Thymus (tissue), 11 donors: ENCODE results near the gene LPCAT2. TPM values are rescaled to one million over a fixed set of nuclear protein-coding genes. Genes with fewer than 3 reads are reported as not detected.

Source experiments
- DNase-seq, 9 donors: peaks; one replicate each; pipeline ENCODE4 v3.0.0-alpha.2; 2013; ENCODE audit warnings: low spot score in 9 of 9, low read depth in 6 of 9, missing footprints in 1 of 9
- H3K27ac ChIP-seq, 2 donors: one replicate each; pipeline ENCODE4 v1.5.1; 2013; ENCODE audit warnings: control low read depth in 1 of 2, low read depth in 1 of 2, low read length in 1 of 2, mild to moderate bottlenecking in 1 of 2, moderate library complexity in 1 of 2
- H3K27me3 ChIP-seq, 2 donors: one replicate each; pipeline ENCODE4 v1.5.1; 2013; ENCODE audit warnings: low read length in 1 of 2; ENCODE audit not compliant: control insufficient read depth in 2 of 2, insufficient read depth in 1 of 2
- H3K36me3 ChIP-seq, 2 donors: one replicate each; pipeline ENCODE4 v1.5.1; 2013; ENCODE audit warnings: low read length in 1 of 2, mild to moderate bottlenecking in 1 of 2, moderate library complexity in 1 of 2; ENCODE audit not compliant: control insufficient read depth in 2 of 2, insufficient read depth in 2 of 2
- H3K4me1 ChIP-seq, 2 donors: one replicate each; pipeline ENCODE4 v1.5.1; 2013; ENCODE audit warnings: low read length in 2 of 2; ENCODE audit not compliant: control insufficient read depth in 2 of 2, insufficient read depth in 2 of 2
- H3K4me3 ChIP-seq, 2 donors: one replicate each; pipeline ENCODE4 v1.5.1; 2013; ENCODE audit warnings: low read length in 2 of 2, control low read depth in 1 of 2, mild to moderate bottlenecking in 1 of 2
- H3K9me3 ChIP-seq, 2 donors: one replicate each; pipeline ENCODE4 v1.5.1; 2013; ENCODE audit warnings: low read length in 1 of 2, mild to moderate bottlenecking in 1 of 2; ENCODE audit not compliant: control insufficient read depth in 2 of 2, insufficient read depth in 1 of 2
- WGBS: extraction: QIAGEN DNeasy Blood & Tissue Kit; methylation state at CpG from one replicate; pipeline ENCODE4 v1.1.7; 2013; 5-methylcytosine and 5-hydroxymethylcytosine counted together
- polyA plus RNA-seq: library from polyadenylated mRNA; stranded (reverse); fragments of 200-250 nt; gene quantifications from one replicate; pipeline ENCODE4 v1.2.3, GENCODE V29; 2013
- total RNA-seq: library from RNA; stranded (reverse); fragments of 120-200 nt; gene quantifications from one replicate; pipeline ENCODE4 v1.2.4, GENCODE V29; 2013
- donor health status: healthy.

The LPCAT2 gene
- total and polyA plus RNA-seq, 2 donors = 5.2 to 11.2 TPM

DNA sequence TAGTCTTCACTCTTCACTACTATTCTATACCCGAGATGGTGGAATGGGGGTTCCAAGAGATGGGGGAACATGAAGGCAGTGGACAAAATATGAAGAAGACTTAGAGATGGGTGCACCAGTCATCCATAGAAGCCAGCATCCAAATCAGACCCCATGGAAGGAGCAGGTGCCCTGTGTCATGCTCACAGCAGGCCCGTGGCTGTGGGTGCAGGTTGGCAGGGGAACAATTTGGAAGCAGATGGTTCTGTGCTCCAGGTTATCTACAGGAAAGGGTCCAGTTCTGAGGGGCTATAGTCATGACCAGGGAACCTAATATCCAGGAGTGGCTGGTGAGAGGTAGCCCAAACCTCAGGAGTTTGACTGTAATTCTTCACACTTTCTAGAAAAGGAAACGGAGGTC, 9.6 kb upstream of the LPCAT2 start:
- no peaks in the 10 kb centered on the region for H3K36me3 ChIP-seq
- WGBS = 51% methylated on average over 3 of the region's 3 CpGs

GRCh38 chr16:55499951-55500529, 8.8 kb upstream of the LPCAT2 start:
- peak in 6 of 9 donors; percentile 25 to 75 (median 38) for DNase-seq
- Histone ChIP-seq H3K36me3 (no peaks in the 10 kb centered on the region), H3K4me1 (peaks cover 0 to 19% of the 10 kb centered on the region in 2 donors)

More for the DNA sequence above, 9.6 kb upstream of the LPCAT2 start:
- peaks cover 0 to 19% of the 10 kb centered on the region in 2 donors for H3K4me1 ChIP-seq
- H3K27me3 ChIP-seq = peaks cover 0 to 2% of the 10 kb centered on the region in 2 donors
- no peak overlapping the region for H3K4me3 ChIP-seq
- H3K27ac ChIP-seq = no peak overlapping the region
- H3K9me3 ChIP-seq = no peaks in the 10 kb centered on the region
- DNase-seq = no peak

DNA sequence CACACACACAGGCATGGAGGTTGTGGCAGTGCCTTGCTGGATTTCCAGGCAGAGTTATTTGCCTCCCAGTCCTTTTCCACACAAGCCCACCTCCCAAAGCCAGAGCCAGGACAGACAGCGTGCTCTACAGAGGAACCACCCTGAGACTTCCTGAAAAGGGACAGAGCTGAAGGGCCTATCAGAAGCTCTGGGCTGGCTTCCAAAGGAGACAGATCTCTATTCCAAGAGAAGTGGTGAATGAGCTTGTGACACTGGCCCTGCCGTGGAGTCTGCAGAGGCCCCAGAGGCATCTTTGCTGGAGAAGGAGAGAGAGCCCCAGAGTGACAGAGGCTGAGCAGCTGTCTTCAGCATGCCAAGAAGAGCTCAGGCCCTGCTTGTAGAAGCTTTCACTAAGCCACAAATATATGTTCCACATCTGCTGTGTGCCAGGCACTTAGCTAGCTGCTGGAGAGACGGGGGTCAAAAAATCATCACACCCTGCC, 8.3 kb upstream of the LPCAT2 start:
- Histone ChIP-seq H3K4me1 (peaks cover 0 to 19% of the 10 kb centered on the region in 2 donors), H3K27ac (no peak overlapping the region), H3K4me3 (no peak overlapping the region), H3K27me3 (peaks cover 0 to 2% of the 10 kb centered on the region in 2 donors), H3K9me3 (no peaks in the 10 kb centered on the region), H3K36me3 (no peaks in the 10 kb centered on the region)
- DNase-seq = peak in 1 of 9 donors; percentile 35
- WGBS = 48% methylated on average over 3 of the region's 3 CpGs

More at GRCh38 chr16:55499951-55500529, 8.8 kb upstream of the LPCAT2 start:
- H3K27me3 ChIP-seq = peaks cover 0 to 2% of the 10 kb centered on the region in 2 donors
- H3K4me3 ChIP-seq = no peak overlapping the region
- H3K27ac ChIP-seq = peak overlapping the region; percentile 37 to 48
- no peaks in the 10 kb centered on the region for H3K9me3 ChIP-seq
- 30% methylated on average over 10 of the region's 10 CpGs for WGBS

DNA sequence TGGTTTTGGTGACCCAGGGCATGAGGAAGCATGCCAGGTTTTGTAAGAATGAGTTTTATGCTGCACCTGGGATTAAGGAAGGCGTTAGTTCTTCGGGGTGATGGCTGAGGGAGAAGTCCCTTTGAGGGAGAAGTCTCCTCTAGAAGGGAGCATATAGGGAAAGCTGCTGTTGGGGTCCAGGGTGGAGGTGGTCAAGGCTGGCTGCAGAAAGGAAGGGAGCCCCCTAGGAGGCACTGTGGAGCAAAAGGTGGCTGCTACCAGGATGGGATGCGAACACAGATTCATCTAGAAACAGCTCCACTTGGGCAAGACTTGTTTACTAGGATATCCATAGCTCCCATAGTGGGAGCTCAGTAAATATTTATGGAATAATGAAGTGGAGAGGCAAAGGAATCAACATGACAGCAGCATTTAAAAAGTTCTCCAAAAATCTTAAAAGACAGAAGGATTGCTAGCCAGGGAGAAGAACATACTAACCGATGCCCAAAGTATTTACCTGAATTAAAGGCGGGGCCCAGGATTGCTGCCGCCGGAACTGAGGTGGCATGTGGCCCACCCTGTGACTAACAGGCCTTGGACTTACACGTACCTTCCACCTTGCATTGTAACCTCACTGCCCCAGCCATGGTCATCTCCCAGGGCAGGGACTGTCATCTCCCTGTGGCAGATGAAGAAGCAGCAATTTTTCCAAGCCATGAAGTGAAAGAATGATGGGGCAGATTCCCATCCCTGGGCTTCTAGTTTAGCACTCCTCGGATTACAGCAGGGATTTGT, 7.1 kb upstream of the LPCAT2 start:
- Histone ChIP-seq H3K4me1 (peaks cover 0 to 17% of the 10 kb centered on the region in 2 donors), H3K27ac (no peak overlapping the region), H3K27me3 (peaks cover 0 to 2% of the 10 kb centered on the region in 2 donors), H3K4me3 (no peak overlapping the region), H3K36me3 (no peaks in the 10 kb centered on the region), H3K9me3 (no peaks in the 10 kb centered on the region)
- DNase-seq = no peak
- WGBS = 97% methylated on average over 9 of the region's 9 CpGs

GRCh38 chr16:55502801-55503366, 6.0 kb upstream of the LPCAT2 start:
- no peaks in the 10 kb centered on the region for H3K27me3 ChIP-seq
- H3K9me3 ChIP-seq = no peaks in the 10 kb centered on the region
- H3K36me3 ChIP-seq = no peaks in the 10 kb centered on the region
- no peak for DNase-seq
- H3K4me3 ChIP-seq = no peak overlapping the region
- no peak overlapping the region for H3K27ac ChIP-seq
- 94% methylated on average over 13 of the region's 13 CpGs for WGBS
- peaks cover 0 to 14% of the 10 kb centered on the region in 2 donors for H3K4me1 ChIP-seq

DNA sequence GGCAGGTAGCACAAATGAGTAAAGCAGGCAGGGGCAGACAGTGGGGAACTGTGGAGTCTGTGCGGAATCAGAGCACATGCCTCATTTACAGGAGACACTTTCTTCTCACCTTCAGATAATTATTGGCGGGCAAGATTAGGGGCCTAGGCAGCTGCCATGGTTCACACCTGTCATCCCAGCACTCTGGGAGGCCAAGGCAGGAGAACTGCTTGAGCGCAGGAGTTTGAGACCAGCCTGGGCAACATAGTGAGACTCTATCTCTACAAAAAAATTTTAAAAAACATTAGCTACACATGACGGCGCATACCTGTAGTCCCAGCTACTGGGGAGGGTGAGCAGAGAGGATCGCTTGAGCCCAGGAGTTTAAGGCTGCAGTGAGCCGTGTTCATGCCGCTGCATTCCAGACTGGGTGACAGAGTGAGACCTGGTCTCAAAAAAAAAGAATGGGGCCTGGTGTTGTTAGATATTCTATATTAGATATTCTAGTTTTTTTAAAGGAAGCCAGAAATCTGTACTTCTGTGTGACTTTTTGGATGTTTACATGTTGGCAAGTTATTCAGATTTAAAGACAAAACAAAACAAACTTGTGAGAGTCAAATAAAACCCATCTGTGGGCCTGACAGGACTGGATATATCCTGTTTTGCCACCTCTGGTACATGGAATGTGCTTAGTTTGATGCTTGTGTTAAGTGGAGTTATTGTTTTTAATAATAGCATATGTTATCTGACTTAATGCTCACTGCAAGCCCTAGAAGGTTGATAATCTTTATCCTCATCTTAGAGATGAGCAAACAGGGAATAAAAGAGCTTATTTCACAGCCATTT, 4.9 kb upstream of the LPCAT2 start:
- H3K27ac ChIP-seq = no peak overlapping the region
- H3K36me3 ChIP-seq = no peaks in the 10 kb centered on the region
- no peak overlapping the region for H3K4me3 ChIP-seq
- H3K9me3 ChIP-seq = no peaks in the 10 kb centered on the region
- 97% methylated on average over 8 of the region's 8 CpGs for WGBS
- H3K27me3 ChIP-seq = peaks cover under 1 to 3% of the 10 kb centered on the region in 2 donors
- peaks cover 0 to 14% of the 10 kb centered on the region in 2 donors for H3K4me1 ChIP-seq
- DNase-seq = no peak

DNA sequence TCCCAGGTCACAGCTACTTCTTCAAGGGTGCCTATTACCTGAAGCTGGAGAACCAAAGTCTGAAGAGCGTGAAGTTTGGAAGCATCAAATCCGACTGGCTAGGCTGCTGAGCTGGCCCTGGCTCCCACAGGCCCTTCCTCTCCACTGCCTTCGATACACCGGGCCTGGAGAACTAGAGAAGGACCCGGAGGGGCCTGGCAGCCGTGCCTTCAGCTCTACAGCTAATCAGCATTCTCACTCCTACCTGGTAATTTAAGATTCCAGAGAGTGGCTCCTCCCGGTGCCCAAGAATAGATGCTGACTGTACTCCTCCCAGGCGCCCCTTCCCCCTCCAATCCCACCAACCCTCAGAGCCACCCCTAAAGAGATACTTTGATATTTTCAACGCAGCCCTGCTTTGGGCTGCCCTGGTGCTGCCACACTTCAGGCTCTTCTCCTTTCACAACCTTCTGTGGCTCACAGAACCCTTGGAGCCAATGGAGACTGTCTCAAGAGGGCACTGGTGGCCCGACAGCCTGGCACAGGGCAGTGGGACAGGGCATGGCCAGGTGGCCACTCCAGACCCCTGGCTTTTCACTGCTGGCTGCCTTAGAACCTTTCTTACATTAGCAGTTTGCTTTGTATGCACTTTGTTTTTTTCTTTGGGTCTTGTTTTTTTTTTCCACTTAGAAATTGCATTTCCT, 3.4 kb upstream of the LPCAT2 start:
- no peak overlapping the region for H3K4me3 ChIP-seq
- no peaks in the 10 kb centered on the region for H3K36me3 ChIP-seq
- no peaks in the 10 kb centered on the region for H3K9me3 ChIP-seq
- H3K27ac ChIP-seq = no peak overlapping the region
- H3K4me1 ChIP-seq = peaks cover 9 to 12% of the 10 kb centered on the region in 2 donors
- 96% methylated on average over 10 of the region's 10 CpGs for WGBS
- no peak for DNase-seq
- H3K27me3 ChIP-seq = peaks cover 3 to 8% of the 10 kb centered on the region in 2 donors

- no peak for DNase-seq
- H3K27me3 ChIP-seq = peaks cover 3 to 8% of the 10 kb centered on the region in 2 donors
- H3K36me3 ChIP-seq = no peaks in the 10 kb centered on the region
- WGBS = 92% methylated on average over 7 of the region's 7 CpGs
- H3K4me3 ChIP-seq = no peak overlapping the region
- no peaks in the 10 kb centered on the region for H3K9me3 ChIP-seq
- H3K27ac ChIP-seq = no peak overlapping the region
- H3K4me1 ChIP-seq = peaks cover 5 to 12% of the 10 kb centered on the region in 2 donors
These were observed 2.8 kb upstream of the LPCAT2 start for GRCh38 chr16:55506083-55506482.
